Globus pallidus (tissue), 1 donor: Measurements from ENCODE around the gene POTED.
"Not testable (repeated sequence)": the region's sequence is repeated elsewhere in the genome, so short reads cannot be mapped to it uniquely, and the experiment has no call there.

Experiments used
- DNase-seq: peaks from one replicate; pipeline ENCODE4 v3.0.0-alpha.2; 2015; ENCODE audit warnings: low spot score

POTED gene

GRCh38 chr21:13609477-13609876, at the start of gene POTED:
Gene POTED (plus strand): TSS chr21:13609777. CDS start chr21:13610229, 452 bp downstream.
- DNase-seq: not testable (repeated sequence)

- not testable (repeated sequence) for DNase-seq
These were observed 40.5 kb downstream of the POTED start for GRCh38 chr21:13650101-13650500.

- not testable (repeated sequence) for DNase-seq
These were observed 42.2 kb downstream of the POTED start for GRCh38 chr21:13651746-13652145.
